SK-N-SH treated with all-trans-retinoic acid at 6 μM for 48 hours (cell line): ENCODE data around the gene CFAP300.

Experiments
- ATAC-seq: fragments of 200-7000 bp; cut with Tn5 transposase; 3 replicates; pipeline ENCODE4 v1.9.1; 2020; ENCODE audit warnings: mild to moderate bottlenecking, moderate library complexity
- ARNTL ChIP-seq: fragments of 450-650 bp; formaldehyde crosslinking; IDR thresholded peaks from 2 replicates; pipeline ENCODE4 v1.5.0; 2020; ENCODE audit warnings: low read depth, mild to moderate bottlenecking, moderate library complexity, borderline replicate concordance
- BACH2 ChIP-seq: fragments of 250-450 bp; sonication (Bioruptor Pico); IDR thresholded peaks from 2 replicates; pipeline ENCODE4 v1.9.0; 2021; ENCODE audit warnings: mild to moderate bottlenecking, borderline replicate concordance
- CSDC2 ChIP-seq: fragments of 250-450 bp; sonication (Bioruptor Pico); IDR thresholded peaks from 2 replicates; pipeline ENCODE4 v1.5.0; 2020; ENCODE audit warnings: mild to moderate bottlenecking, moderate library complexity
- ESRRG ChIP-seq: fragments of 250-450 bp; sonication (Bioruptor Pico); IDR thresholded peaks from 2 replicates; pipeline ENCODE4 v1.6.1; 2021; ENCODE audit warnings: mild to moderate bottlenecking
- GLIS3 ChIP-seq: fragments of 250-450 bp; sonication (Bioruptor Pico); IDR thresholded peaks from 2 replicates; pipeline ENCODE4 v1.5.0; 2020; ENCODE audit warnings: mild to moderate bottlenecking, moderate library complexity
- ISL1 ChIP-seq: fragments of 250-450 bp; sonication (Bioruptor Pico); IDR thresholded peaks from 2 replicates; pipeline ENCODE4 v2.1.2; 2022; ENCODE audit warnings: mild to moderate bottlenecking, moderate library complexity
- OSR1 ChIP-seq: fragments of 250-450 bp; sonication (Bioruptor Pico); IDR thresholded peaks from 2 replicates; pipeline ENCODE4 v1.8.0; 2022; ENCODE audit warnings: moderate library complexity, mild to moderate bottlenecking, inconsistent platforms
- PPARA ChIP-seq: fragments of 250-450 bp; sonication (Bioruptor Pico); IDR thresholded peaks from 2 replicates; pipeline ENCODE4 v1.5.0; 2020; ENCODE audit warnings: mild to moderate bottlenecking, borderline replicate concordance
- RARB ChIP-seq: fragments of 250-450 bp; sonication (Bioruptor Pico); IDR thresholded peaks from 2 replicates; pipeline ENCODE4 v1.8.0; 2021; ENCODE audit warnings: mild to moderate bottlenecking, moderate library complexity
- SNAI2 ChIP-seq: fragments of 250-450 bp; sonication (Bioruptor Pico); IDR thresholded peaks from 2 replicates; pipeline ENCODE4 v1.5.0; 2020; ENCODE audit warnings: mild to moderate bottlenecking, moderate library complexity
- TCF4 ChIP-seq: fragments of 250-450 bp; sonication (Bioruptor Pico); IDR thresholded peaks from 2 replicates; pipeline ENCODE4 v1.8.0; 2021; ENCODE audit warnings: mild to moderate bottlenecking, moderate library complexity, borderline replicate concordance
- TOX ChIP-seq: fragments of 250-450 bp; sonication (Bioruptor Pico); IDR thresholded peaks from 2 replicates; pipeline ENCODE4 v1.8.0; 2021; ENCODE audit warnings: mild to moderate bottlenecking, moderate library complexity, borderline replicate concordance
- ZC3H10 ChIP-seq: fragments of 250-450 bp; sonication (Bioruptor Pico); IDR thresholded peaks from 2 replicates; pipeline ENCODE4 v1.5.1; 2021; ENCODE audit warnings: mild to moderate bottlenecking, moderate library complexity
- ZFP30 ChIP-seq: fragments of 450-650 bp; formaldehyde crosslinking; IDR thresholded peaks from 2 replicates; pipeline ENCODE4 v1.5.0; 2022; ENCODE audit warnings: mild to moderate bottlenecking, moderate library complexity
- ZNF565 ChIP-seq: fragments of 450-650 bp; formaldehyde crosslinking; conservative IDR thresholded peaks from 2 replicates; pipeline ENCODE4 v1.5.0; 2020; ENCODE audit warnings: low read depth, mild to moderate bottlenecking, moderate library complexity
- ZNF70 ChIP-seq: fragments of 450-650 bp; formaldehyde crosslinking; IDR thresholded peaks from 2 replicates; pipeline ENCODE4 v1.5.0; 2020; ENCODE audit warnings: mild to moderate bottlenecking, moderate library complexity
- TF ChIP-seq, protein P1 (sequence below): fragments of 250-450 bp; sonication (Bioruptor Pico); IDR thresholded peaks from 2 replicates; pipeline ENCODE4 v1.5.0; 2020; ENCODE audit warnings: mild to moderate bottlenecking, moderate library complexity
- TF ChIP-seq, protein P2 (sequence below): fragments of 250-450 bp; sonication (Bioruptor Pico); IDR thresholded peaks from 2 replicates; pipeline ENCODE4 v1.5.1; 2020; ENCODE audit warnings: low read depth, mild to moderate bottlenecking, moderate library complexity
- TF ChIP-seq, protein P3 (sequence below): fragments of 250-450 bp; sonication (Bioruptor Pico); IDR thresholded peaks from 2 replicates; pipeline ENCODE4 v1.5.1; 2021; ENCODE audit warnings: mild to moderate bottlenecking, moderate library complexity

Gene CFAP300

DNA sequence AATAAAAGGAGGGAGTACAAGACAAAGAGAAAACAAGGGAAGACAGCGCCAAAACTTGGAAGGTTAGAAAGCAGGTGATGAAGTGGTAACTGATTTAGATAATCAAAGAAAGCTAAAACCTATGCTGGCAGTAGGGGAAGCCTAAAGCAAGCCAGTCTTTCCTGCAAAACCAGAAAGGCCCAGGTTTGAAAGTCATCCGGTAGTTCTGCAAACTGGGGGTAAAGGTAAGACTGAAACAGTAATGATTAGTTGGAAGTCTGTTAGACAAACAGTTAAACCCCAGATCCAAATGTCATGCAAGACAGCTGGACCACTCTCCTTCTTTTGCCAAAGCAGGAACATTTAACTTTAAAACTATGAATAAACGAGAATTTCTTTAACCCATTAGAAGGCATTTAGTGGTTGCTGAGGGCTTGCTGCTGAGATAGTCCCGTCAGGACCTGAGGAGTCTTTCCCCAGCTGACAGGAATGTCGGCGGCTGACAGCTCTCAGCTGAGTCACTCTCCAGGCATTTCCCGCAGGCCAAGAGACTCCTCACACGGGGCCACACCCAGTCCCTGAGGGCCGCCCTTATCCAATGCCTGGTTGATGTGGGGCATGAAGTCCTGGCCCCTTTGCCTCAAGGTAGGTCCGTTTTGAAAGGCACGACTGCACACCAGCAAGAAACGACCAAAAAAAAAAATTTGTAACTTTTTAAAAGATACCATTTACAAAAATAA is 36.3 kb upstream of the CFAP300 start:
- peak; percentile 99 for ATAC-seq
- no peak for TF ChIP-seq GLIS3 (CRISPR knock-in tag)
- TF ChIP-seq, protein P1, sequence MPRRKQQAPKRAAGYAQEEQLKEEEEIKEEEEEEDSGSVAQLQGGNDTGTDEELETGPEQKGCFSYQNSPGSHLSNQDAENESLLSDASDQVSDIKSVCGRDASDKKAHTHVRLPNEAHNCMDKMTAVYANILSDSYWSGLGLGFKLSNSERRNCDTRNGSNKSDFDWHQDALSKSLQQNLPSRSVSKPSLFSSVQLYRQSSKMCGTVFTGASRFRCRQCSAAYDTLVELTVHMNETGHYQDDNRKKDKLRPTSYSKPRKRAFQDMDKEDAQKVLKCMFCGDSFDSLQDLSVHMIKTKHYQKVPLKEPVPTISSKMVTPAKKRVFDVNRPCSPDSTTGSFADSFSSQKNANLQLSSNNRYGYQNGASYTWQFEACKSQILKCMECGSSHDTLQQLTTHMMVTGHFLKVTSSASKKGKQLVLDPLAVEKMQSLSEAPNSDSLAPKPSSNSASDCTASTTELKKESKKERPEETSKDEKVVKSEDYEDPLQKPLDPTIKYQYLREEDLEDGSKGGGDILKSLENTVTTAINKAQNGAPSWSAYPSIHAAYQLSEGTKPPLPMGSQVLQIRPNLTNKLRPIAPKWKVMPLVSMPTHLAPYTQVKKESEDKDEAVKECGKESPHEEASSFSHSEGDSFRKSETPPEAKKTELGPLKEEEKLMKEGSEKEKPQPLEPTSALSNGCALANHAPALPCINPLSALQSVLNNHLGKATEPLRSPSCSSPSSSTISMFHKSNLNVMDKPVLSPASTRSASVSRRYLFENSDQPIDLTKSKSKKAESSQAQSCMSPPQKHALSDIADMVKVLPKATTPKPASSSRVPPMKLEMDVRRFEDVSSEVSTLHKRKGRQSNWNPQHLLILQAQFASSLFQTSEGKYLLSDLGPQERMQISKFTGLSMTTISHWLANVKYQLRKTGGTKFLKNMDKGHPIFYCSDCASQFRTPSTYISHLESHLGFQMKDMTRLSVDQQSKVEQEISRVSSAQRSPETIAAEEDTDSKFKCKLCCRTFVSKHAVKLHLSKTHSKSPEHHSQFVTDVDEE (CRISPR knock-in tag), result no peak
- no peak for TF ChIP-seq RARB
- TF ChIP-seq CSDC2 (CRISPR knock-in tag), result no peak
- TF ChIP-seq TCF4 (CRISPR knock-in tag), result no peak
- TF ChIP-seq, protein P2, sequence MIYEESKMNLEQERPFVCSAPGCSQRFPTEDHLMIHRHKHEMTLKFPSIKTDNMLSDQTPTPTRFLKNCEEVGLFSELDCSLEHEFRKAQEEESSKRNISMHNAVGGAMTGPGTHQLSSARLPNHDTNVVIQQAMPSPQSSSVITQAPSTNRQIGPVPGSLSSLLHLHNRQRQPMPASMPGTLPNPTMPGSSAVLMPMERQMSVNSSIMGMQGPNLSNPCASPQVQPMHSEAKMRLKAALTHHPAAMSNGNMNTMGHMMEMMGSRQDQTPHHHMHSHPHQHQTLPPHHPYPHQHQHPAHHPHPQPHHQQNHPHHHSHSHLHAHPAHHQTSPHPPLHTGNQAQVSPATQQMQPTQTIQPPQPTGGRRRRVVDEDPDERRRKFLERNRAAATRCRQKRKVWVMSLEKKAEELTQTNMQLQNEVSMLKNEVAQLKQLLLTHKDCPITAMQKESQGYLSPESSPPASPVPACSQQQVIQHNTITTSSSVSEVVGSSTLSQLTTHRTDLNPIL (CRISPR knock-in tag), result no peak
- TF ChIP-seq PPARA, result no peak
- no peak for TF ChIP-seq ZC3H10 (CRISPR knock-in tag)
- TF ChIP-seq ISL1 (CRISPR knock-in tag), result no peak
- TF ChIP-seq, protein P3, sequence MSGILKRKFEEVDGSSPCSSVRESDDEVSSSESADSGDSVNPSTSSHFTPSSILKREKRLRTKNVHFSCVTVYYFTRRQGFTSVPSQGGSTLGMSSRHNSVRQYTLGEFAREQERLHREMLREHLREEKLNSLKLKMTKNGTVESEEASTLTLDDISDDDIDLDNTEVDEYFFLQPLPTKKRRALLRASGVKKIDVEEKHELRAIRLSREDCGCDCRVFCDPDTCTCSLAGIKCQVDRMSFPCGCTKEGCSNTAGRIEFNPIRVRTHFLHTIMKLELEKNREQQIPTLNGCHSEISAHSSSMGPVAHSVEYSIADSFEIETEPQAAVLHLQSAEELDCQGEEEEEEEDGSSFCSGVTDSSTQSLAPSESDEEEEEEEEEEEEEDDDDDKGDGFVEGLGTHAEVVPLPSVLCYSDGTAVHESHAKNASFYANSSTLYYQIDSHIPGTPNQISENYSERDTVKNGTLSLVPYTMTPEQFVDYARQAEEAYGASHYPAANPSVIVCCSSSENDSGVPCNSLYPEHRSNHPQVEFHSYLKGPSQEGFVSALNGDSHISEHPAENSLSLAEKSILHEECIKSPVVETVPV (CRISPR knock-in tag), result no peak
- TF ChIP-seq ARNTL (CRISPR knock-in tag), result no peak
- no peak for TF ChIP-seq ZNF70 (CRISPR knock-in tag)
- TF ChIP-seq SNAI2 (CRISPR knock-in tag), result no peak
- no peak for TF ChIP-seq ESRRG
- no peak for TF ChIP-seq TOX (CRISPR knock-in tag)

DNA sequence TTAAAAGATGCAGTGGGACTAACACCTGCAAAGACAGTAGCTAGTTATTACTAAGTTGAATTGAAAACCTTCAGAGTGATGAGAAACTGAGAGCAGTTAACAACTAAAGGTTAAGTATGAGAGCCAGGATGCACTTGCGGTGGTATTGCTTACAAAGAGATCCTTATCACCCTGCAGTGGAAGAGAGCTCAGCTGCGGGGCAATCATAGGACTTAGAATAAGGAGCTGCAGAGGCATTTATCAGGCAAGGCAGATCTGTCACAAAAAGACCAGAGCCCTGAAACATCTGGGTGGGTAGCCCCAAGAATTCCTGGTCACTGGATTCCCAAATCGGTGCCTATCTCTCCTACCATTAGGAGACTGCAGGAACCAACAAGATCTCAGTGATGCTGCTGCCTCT is 34.3 kb upstream of the CFAP300 start:
- TF ChIP-seq, protein P1 (CRISPR knock-in tag), result no peak
- ATAC-seq, result no peak

DNA sequence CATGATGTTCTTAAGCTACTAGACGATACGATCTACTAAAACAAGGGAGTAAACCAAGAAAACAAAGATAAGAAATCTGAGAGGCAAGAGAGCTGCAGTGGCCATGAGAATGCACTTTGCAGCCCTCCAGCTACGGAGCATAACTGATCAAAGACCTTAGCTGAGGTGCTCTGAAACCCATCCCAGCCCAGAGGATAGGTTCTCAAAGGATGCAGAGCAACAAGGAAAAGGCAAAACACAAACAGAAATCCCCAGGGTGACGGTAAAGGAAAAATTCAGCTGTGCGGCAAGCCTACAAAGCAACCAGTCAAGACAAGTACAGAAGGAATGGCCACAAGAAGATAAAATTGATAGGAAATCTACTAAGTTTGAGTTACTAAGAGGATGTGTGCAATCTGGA is 32.5 kb upstream of the CFAP300 start:
- TF ChIP-seq ARNTL (CRISPR knock-in tag) (no peak), ZNF70 (CRISPR knock-in tag) (no peak), GLIS3 (CRISPR knock-in tag) (no peak)
- TF ChIP-seq, all 23 proteins: peak for 0
- ATAC-seq, result no peak

DNA sequence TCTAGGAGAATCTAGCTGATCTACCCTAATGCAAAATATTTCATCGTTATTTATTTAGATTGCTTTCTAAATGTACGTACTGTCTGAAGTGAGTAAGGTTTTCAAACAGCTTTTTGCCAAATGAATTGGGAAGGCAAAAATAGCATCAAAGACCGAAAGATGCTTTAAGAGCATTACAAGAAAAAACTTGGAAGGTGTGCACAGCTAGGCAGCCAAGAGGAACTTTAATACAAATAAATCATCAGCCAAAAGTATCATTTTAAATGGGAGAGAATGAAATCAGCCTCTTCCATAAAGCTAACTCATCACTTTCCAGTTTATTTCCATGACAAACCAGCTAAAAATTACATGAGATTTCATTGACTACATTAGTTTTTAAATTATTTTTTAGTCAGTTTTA is 30.2 kb upstream of the CFAP300 start:
- TF ChIP-seq OSR1 (CRISPR knock-in tag) (no peak), ZC3H10 (CRISPR knock-in tag) (no peak), CSDC2 (CRISPR knock-in tag) (no peak), PPARA (no peak), BACH2 (no peak), ISL1 (CRISPR knock-in tag) (no peak), ZNF565 (CRISPR knock-in tag) (no peak), ZFP30 (CRISPR knock-in tag) (no peak), TCF4 (CRISPR knock-in tag) (no peak), ARNTL (CRISPR knock-in tag) (no peak)
- no peak for ATAC-seq
